NCI-H146 (cell line): Measurements from ENCODE around the gene ATR.

Experiments
- DNase-seq: peaks from one replicate; lab custom pipeline; 2025; lab: John Stamatoyannopoulos, UW

Gene ATR

DNA sequence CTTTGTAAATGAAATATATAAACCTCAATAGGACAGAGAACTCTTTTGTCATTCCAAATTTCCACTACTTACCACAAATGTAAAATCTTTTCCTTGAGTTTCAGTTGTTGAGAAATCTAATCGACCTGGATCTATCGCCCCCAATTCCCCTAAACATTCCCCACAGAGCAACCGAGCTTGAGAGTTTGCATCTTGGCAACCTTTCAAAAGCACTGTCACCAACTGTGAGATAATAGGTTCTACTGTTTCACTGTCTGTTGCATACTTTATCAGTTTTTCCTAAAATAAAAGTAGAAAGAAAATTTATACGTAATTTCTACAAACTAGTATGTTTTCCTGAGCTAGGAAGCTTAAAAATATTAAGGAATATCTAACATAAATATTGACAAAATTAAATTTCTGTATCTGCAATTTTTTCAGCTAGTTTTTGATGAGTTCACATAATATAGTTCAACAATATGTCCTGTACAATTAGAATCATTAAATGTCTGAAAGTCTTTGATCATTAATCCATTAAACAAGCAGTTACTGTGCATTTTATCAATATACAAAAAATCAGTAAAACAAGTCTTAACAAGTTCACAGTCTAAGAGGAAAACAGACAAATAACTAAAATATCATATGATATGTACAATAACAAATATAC, 54.5 kb downstream of the ATR start:
- DNase-seq, result peak; percentile 11

DNA sequence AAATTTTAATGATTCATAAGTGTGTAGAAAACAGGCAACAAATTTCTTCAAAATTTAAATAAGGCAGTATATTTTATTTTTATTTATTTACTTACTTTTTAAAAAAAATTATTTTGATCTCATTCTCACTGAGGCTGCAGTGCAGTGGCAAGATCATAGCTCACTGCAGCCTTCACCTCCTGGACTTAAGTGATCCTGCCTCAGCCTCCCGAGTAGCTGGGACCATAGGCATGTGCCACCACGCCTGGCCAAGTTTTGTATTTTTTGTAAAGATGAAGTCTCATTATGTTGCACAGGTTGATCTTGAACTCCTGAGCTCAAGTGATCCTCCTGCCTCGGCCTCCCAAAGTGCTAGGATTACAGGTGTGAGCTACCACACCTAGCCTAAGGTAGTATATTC, 69.5 kb downstream of the ATR start:
- DNase-seq, result no peak

DNA sequence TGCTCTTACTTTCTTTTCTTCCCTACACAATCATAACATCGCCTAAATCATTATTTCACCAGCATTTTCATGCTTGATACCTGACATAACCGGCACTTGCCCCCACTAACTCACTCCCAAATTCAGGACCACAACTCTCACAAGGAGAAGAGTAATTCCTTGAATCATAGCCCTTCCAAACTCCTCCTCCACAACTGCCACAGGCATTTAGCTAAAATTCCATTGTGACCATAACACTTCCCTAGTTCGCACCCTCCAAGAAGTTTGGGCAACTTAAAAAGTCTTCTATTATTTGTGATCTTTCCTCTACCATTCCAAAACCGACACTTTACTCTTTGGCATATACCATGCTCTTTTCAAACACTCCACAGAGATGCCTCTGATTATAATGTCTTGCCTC, 71.3 kb downstream of the ATR start:
- no peak for DNase-seq

DNA sequence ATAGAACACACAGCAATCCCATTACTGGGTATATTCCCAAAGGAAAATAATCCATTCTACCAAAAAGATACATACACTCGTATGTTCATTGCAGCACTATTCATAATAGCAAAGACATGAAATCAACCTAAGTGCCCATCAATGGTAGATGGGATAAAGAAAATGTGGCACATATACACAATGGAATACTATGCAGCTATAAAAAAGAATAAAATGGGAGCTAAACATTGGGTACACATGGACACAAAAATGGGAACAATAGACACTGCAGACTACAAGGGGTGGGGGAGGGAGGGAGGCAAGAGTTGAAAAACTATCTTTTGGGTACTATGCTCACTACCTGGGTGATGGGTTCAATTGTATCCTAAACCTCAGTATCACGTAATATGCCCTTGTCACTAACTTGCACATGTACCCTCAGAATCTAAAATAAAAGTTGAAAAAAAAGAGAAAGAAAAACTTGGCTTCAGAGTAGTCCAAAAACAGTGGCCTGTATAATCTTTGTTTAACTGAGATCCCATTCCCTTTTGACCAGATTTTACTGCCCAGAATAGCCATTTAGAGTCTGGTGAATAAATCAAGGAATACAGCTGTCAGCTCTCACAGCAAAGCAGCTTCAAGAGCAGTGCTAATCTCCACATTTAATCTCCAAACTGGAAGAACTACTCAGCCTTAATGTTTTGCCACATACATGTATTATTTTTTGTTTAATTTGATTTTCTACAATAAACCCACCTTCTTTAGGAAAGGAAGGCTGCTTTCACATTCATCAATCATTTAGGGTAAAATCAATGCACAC, 76.1 kb downstream of the ATR start:
- no peak for DNase-seq

DNA sequence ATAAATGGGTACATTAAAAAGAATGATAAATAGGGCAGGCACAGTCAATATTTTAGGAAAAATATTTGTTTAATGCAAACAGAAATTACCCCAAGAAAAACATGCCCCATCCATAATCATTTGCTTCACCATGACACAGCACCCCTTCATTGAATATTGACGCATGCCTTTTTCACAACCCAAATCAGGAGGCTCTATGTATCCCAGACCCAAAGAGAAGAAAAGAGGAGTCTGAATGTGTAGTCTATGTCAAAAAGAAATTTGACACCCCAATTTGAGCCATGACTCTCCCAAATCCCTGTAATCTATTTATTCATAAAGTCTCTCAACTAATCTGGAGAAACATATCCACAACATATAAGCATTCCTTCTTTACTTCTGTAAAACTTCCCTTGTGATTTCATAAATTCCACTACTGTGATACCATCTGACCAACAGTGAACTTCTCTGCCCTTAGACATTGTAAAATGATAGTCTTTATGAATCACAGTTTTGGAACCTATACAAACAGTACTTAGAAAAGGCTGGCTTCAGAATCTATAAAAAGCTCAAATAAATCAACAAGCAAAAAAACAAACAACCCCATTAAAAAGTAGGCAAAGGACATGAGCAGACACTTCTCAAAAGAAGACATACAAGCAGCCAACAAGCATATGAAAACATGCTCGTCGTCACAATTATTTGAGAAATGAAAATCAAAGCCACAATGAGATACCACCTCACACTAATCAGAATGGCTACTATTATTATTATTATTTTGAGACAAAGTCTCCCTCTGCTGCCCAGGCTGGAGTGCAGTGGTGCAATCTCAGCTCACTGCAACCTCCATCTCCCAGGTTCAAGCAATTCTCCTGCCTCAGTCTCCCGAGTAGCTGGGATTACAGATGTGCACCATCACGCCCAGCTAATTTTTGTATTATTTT, 77.3 kb downstream of the ATR start:
- no peak for DNase-seq

DNA sequence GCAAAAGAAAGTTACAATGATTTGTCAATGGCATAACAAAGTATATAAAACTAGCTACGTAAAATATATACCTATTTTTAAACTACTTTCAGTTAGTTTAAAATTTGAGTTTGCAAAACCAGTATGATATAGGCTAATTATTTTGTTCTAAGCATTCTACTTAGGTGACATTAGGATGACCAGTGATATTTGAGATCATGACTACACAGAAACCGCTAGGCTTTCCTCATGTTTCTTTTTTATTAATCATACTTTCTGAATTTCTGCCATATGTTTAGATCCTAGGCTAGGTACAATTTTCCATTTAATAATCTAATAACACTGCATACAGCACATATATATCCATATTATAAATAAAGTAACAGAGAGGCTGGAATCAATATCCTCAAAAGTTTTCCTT, 78.3 kb downstream of the ATR start:
- DNase-seq, result no peak

DNA sequence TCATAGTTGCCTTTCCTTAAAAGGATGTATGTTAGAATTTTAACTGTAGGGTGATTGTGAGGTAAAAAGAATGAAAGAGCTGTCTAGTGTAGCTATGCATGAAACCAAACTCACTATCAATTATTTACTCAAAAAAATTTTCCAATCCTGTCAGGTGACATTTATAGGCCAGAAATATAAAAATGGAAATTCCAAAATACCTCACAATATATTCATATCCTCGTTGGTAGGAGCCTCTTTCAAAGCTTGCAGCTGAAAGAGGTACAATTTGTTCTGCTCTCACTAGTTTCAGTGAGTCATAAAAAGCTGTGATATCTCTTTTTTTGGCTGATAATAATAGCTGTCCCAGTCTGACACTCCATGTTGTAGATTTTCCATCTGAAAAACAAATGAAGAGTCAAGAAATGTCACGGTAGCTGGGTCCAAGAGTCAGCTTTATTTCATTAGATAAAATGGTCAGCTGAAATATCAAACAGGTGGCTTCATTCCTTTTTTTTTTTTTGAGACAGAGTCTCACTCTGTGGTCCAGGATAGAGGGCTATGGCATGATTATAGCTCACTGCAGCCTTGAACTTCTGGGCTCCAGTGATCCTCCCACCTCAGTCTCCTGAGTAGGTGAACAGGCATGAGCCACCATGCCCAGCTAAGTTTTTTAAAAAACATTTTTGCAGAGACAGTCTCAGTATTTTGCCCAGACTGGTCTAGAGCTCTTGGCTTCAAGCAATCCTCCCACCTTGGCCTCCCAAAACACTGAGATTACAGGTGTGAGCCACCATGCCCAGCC, 79.9 kb downstream of the ATR start:
- DNase-seq, result no peak

DNA sequence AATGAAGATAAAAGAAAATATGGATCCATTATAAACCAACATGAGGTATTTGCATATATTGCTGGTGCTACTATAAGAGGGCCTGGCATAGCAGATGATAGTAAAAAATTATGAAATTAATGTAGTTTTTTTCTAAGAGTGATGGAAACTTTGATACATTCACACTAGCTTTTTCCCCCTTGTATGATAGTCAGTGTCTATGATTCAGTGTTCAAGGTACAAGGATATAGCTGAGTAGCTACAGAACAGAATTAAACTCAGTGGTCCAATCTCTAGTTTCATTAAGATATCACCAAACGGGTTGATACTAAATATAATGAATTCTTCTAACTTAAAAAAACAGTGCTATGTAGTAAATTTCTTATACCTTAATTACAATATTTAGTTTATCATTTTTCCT, 80.8 kb downstream of the ATR start:
- no peak for DNase-seq

DNA sequence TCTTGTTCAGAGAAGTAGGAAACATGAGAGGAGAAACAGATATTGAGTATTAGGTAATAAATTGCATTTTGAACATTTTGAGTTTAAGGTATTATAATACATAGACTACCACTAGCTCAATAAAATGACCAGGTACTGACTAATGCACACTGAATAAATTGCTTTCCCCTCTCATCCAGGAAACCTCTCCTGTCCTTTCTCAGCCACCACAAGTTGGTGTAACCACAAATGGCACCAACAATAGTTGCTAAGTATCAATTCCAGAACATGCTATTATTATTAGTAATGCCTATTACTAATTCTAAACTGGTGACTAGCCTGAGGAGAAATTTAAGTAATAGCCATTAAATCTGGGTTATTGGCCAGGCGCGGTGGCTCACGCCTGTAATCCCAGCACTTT, 83.4 kb downstream of the ATR start:
- no peak for DNase-seq

DNA sequence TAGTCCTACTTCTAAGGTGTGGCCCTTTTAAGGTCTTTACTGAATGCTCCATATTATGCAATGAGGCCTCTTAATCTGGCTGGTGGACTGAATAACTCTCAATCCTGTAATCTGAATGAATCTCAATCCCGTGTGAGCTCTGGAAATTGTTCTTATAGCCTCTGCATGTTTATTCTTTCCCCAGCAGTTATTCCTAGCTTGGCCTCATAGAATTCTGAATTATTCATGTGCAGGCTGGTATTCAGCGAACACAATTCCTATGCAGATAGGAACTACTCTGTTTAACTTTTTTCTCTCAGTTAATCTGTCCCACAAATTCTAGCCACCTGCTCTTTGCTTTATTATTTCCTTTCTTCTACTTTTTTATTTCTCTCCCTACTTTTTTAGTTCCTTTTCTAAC, 86.3 kb downstream of the ATR start:
- no peak for DNase-seq

DNA sequence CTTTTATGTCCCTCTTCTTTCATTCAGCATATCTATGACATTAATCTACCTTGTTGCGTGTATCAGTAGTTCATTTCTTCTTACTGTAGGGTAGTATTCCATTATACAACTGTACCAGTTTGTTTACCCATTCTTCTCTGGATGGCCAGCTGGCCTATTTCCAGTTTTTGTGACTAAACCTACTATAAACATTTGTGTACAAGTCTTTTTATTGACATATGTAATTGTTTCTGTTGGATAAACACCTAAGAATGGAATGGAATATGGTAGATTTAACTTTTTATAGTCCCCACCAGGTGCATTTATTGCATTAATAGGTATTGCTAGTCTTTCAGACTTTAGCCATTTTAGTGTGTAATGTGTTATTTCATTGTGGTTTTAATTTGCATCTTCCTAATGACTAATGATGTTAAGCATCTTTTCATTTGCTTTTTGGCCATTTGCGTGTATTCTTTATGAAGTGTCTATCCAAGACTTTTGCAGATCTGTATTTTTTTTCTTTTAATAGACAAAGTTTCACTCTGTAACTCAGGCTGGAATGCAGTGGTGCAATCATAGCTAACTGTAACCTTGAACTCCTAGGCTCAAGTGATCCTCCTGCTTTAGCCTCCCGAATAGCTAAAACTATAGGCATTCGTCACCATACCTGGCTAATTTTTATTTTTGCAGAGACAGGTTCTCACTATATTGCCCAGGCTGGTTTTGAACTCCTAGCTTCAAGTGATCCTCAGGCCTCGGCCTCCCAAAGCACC, 88.8 kb downstream of the ATR start:
- DNase-seq, result no peak

DNA sequence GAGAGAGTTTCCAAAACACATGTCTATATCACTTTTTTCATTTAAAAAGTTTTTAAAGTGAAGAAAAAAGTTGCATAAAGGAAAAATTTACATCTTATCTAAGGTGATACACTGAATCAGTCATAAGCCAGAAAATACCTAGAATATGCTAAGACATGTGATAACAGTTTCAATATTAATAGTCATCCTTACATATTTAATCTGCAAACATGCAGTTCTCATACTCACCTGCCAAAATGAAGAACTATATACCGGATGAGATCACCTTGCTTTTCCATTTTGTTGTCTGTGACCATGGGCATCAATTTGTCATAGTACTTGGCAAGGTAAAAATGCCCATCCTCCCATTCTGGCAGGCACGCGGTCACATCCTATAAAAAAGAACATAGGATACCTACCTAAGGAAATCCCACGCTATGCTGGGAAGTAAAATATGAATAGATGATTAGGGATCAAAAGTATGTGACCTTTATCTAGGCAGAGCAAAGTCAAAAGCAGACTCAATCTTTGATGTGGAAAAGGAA, 93.6 kb downstream of the ATR start:
- DNase-seq, result no peak

DNA sequence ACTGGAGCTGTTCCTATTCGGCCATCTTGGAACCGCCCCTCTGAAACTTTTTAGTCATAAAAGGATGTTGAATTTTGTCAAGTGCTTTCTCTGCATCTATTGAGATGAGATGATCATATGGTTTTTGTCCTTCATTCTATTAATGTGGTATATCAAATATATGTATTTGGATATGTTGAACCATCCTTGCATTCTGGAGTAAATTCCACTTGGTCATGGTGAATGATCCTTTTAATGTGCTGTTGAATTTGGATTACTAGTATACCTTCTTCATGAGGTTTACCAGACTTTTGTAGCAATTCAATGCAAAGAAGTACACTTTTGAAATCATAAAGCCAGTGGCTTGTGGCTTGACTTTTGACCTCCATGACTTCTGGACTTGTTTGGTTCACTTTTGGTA, 97.3 kb downstream of the ATR start:
- no peak for DNase-seq

DNA sequence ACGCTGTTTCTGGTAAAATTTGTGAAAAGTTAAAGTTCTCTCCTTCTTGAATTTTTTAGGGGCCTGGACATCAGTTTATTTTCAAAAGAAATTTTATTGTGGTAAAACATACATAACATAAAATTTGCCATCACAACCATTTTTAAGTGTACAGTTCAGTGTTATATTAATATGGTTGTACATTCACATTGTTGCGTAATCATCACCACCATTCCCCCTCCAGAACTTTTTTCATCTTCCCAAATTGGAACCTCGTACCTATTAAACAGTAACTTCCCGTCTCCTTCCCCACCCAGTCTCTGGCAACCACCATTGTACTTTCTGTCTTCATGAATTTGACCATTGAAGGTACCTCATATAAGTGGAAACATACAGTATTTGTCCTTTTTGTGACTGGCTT, 107.7 kb downstream of the ATR start:
- DNase-seq, result no peak

DNA sequence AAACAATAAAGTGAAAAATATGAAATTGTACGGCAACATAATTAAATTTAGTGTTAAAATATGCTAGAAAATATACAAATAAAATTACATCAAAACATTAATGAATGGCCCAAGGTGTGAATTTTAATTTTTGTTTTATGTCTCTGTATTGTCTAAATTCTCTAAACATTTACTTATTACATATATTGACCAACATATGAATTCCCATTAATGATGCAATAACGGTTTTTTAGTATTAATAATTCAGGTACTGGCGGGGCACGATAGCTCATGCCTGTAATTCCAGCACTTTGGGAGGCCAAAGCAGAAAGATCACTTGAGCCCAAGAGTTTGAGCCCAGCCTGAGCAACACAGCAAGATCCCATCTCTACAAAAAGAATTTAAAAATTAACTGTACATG, 110.1 kb downstream of the ATR start:
- no peak for DNase-seq

DNA sequence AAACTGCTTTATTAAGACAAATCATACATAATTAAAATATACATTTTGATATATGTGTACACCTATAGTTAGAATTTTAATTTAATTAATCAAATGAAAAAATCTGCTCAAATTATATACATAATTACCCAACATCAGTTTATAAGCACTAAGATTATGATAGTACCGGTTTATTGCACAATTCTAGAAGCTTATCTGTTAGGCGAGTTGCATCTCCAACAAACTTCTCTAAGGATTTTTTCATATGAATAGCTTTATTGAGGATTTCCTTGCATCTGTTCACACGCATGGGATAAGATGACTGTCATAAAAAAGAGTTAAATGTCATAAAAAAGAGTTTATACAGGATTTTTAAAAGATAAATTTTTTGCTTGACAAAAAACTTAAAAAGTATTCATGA, 110.8 kb downstream of the ATR start:
- no peak for DNase-seq

DNA sequence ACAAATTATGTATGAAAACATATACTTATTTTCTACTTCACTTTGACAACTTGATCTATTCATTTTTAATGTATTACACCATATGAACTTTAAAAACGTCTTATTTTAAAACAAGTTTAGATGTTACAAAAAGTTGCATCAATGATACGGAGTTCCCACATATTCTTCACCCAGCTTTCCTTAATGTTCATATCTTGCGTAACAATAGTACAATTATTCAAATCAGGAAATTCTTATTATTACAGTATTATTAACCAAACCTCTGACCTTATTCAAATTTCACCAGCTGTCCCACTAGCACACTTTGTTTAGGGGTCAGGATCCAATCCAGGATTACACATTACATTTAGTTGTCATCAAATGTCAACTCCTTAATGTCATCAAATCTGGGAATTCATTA, 117.8 kb downstream of the ATR start:
- DNase-seq, result no peak

DNA sequence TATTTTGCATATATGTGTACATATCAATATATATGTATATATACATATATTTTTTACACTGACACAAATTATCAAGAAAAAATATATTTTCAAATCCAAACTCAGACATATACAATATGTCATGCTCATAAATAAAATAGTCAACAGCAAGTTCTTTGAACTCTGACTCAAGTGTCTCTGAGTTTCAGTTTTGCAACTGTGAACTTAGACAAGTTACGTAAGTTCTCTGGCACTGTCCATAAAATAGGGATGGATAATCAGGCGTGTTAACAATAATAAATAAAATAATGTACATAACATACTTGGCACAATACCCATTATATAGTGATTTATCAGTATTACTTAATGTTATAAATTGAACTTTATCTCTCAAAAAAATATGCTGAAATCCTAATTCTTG, 118.6 kb downstream of the ATR start:
- DNase-seq, result no peak

DNA sequence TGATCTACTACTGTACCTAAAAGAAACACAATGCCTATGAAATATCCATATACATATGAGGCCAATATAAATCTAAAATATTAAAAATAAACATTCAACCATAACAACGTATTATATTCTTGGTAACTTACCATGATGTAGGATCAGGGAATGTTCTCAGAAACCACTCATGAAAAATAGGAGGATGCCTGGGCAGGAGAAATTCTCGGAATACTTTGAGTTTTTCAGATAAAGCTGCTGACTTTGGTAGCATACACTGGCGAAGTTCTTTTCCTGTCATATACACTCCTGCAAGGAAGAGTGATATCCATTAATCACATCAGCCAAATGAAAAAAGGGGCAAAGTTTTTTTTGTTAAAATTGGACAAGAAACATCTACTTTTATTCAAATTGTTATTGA, 119.4 kb downstream of the ATR start:
- DNase-seq, result no peak

DNA sequence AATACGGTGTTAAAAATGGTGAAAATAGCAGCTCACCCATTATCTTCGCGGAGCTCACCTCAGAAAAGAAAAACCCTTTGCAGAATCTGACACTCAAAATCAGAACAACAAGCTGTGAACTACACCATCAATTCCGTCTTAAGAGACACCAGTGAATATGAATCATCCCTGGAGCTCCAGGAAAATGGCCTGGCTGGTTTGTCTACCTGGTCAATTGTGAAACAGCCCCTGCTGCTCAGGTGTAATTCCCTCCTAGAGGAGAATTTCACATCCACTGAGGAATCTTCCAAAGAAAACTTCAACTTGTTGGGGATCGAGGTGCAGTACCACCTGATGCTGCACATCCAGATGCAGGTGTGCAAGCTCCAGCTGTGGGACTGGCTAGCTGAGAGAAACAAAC, 127.7 kb downstream of the ATR start:
- DNase-seq, result no peak

DNA sequence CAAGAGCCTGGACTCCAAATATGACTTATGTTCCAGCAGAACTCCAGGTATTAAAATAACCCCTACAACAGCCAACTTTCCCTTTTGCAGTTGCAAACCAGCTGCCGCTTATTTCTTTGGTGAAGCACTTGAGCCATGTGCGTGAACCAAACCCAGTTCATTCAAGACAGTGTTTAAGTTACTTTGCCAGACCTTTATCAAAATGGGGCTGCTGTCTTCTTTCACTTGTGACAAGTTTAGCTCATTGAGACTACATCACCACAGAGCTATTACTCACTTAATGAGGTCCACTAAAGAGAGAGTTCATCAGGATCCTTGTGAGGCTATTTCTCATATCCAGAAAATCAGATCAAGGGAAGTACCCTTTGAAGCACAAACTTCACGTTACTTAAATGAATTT, 128.3 kb downstream of the ATR start:
- no peak for DNase-seq
